Right renal pelvis (tissue), 4 donors: ENCODE data around the gene DIPK2A. TPM values are rescaled to one million over a fixed set of nuclear protein-coding genes. Genes with fewer than 3 reads are reported as not detected.

ENCODE experiments used
- DNase-seq, 4 donors: peaks; one replicate each; pipeline ENCODE4 v3.0.0-alpha.2; 2013; ENCODE audit warnings: low read depth in 4 of 4, low spot score in 3 of 4, missing footprints in 1 of 4
- polyA plus RNA-seq, 4 donors: library from polyadenylated mRNA; unstranded; fragments of 120-200 nt; gene quantifications; one replicate each; pipeline ENCODE4 v1.2.1, GENCODE V29; 2013; ENCODE audit not compliant: insufficient read length in 4 of 4

DIPK2A gene
- 10 to 100 TPM; 35.8 to 57.8 (median 48.2) TPM for polyA plus RNA-seq

GRCh38 chr3:143971359-143972154 lies at the start of gene DIPK2A:
TSS of gene DIPK2A (plus strand) at chr3:143971823. CDS start at chr3:143972333, 510 bp downstream.
- peak; percentile 90 to 96 (median 92) for DNase-seq

- no peak for DNase-seq
Observed at GRCh38 chr3:143924522-143925285, 46.9 kb upstream of the DIPK2A start.

GRCh38 chr3:143928056-143928455 lies 43.6 kb upstream of the DIPK2A start:
- no peak for DNase-seq

GRCh38 chr3:143928541-143929255 lies 42.9 kb upstream of the DIPK2A start:
- no peak for DNase-seq

- no peak for DNase-seq
Observed at GRCh38 chr3:143934791-143935190, 36.8 kb upstream of the DIPK2A start.

- DNase-seq, result no peak
Observed at GRCh38 chr3:143935678-143936077, 35.9 kb upstream of the DIPK2A start.

- DNase-seq, result no peak
Observed at GRCh38 chr3:143950810-143951209, 20.8 kb upstream of the DIPK2A start.

GRCh38 chr3:143951351-143951971 lies 20.2 kb upstream of the DIPK2A start:
- DNase-seq, result no peak

GRCh38 chr3:143952569-143953072 lies 19.0 kb upstream of the DIPK2A start:
- no peak for DNase-seq

- DNase-seq, result no peak
Observed at GRCh38 chr3:143955113-143955512, 16.5 kb upstream of the DIPK2A start.

- DNase-seq, result no peak
Observed at GRCh38 chr3:143956838-143957237, 14.8 kb upstream of the DIPK2A start.

- no peak for DNase-seq
Observed at GRCh38 chr3:143957453-143957852, 14.2 kb upstream of the DIPK2A start.

GRCh38 chr3:143958966-143959365 lies 12.7 kb upstream of the DIPK2A start:
- DNase-seq, result no peak

GRCh38 chr3:143961342-143961741 lies 10.3 kb upstream of the DIPK2A start:
- DNase-seq, result no peak

GRCh38 chr3:143963946-143964345 lies 7.7 kb upstream of the DIPK2A start:
- no peak for DNase-seq

- peak in 2 of 4 donors; percentile 23 to 42 for DNase-seq
Observed at GRCh38 chr3:143970773-143971358, 757 bp upstream of the DIPK2A start.

- peak in 1 of 4 donors; percentile 28 for DNase-seq
Observed at GRCh38 chr3:143972155-143972504, 507 bp downstream of the DIPK2A start.

GRCh38 chr3:143972505-143973258 lies 1.1 kb downstream of the DIPK2A start:
- DNase-seq, result peak; percentile 47 to 77 (median 69)

- peak in 3 of 4 donors; percentile 10 to 67 (median 65) for DNase-seq
Observed at GRCh38 chr3:143973259-143974021, 1.8 kb downstream of the DIPK2A start.
